Liver (tissue), 9 donors: ENCODE results near the gene STAB1. TPM values are rescaled to one million over a fixed set of nuclear protein-coding genes. Genes with fewer than 3 reads are reported as not detected.

Experiments
- DNase-seq: peaks from one replicate; pipeline ENCODE4 v3.0.0-alpha.2; 2017; ENCODE audit warnings: low spot score
- H3K27ac ChIP-seq, 2 donors: one replicate each; pipeline ENCODE4 v1.7.0; 2013; ENCODE audit warnings: inconsistent platforms in 2 of 2, low read length in 2 of 2, control low read depth in 1 of 2, low read depth in 1 of 2, mild to moderate bottlenecking in 1 of 2
- H3K27me3 ChIP-seq, 4 donors: one replicate each; pipeline versions ENCODE4 v1.6.1 to v1.7.0; 2013; ENCODE audit warnings: low read length in 3 of 4, inconsistent platforms in 1 of 4, mild to moderate bottlenecking in 1 of 4, moderate library complexity in 1 of 4; ENCODE audit not compliant: control insufficient read depth in 4 of 4, insufficient read depth in 4 of 4
- H3K36me3 ChIP-seq, 4 donors: one replicate each; pipeline versions ENCODE4 v1.6.1 to v1.7.0; 2013; ENCODE audit warnings: low read length in 3 of 4, mild to moderate bottlenecking in 3 of 4, low read depth in 1 of 4, moderate library complexity in 1 of 4; ENCODE audit not compliant: control insufficient read depth in 4 of 4, insufficient read depth in 3 of 4
- H3K4me1 ChIP-seq, 4 donors: one replicate each; pipeline versions ENCODE4 v1.6.1 to v1.7.0; 2013; ENCODE audit warnings: low read length in 3 of 4, mild to moderate bottlenecking in 3 of 4, moderate library complexity in 1 of 4; ENCODE audit not compliant: control insufficient read depth in 4 of 4, insufficient read depth in 4 of 4
- H3K4me3 ChIP-seq, 3 donors: one replicate each; pipeline versions ENCODE4 v1.6.1 to v1.7.0; 2013; ENCODE audit warnings: low read length in 3 of 3, control low read depth in 1 of 3, low read depth in 1 of 3, mild to moderate bottlenecking in 1 of 3
- H3K9ac ChIP-seq, 2 donors: one replicate each; pipeline ENCODE4 v1.7.0; 2013; ENCODE audit warnings: low read length in 2 of 2, mild to moderate bottlenecking in 2 of 2, moderate library complexity in 2 of 2, control low read depth in 1 of 2, low read depth in 1 of 2
- H3K9me3 ChIP-seq, 4 donors: one replicate each; pipeline versions ENCODE4 v1.6.1 to v1.7.0; 2013; ENCODE audit warnings: low read length in 3 of 4; ENCODE audit not compliant: control insufficient read depth in 4 of 4
- EGR1 ChIP-seq, 2 donors: IDR thresholded peaks; 2 replicates each; pipeline ENCODE4 v1.6.1; 2016 to 2018; ENCODE audit warnings: antibody characterized with exemption in 2 of 2, low read depth in 2 of 2
- FOXA1 ChIP-seq: IDR thresholded peaks from 2 replicates; pipeline ENCODE4 v1.6.1; 2016; ENCODE audit warnings: antibody characterized with exemption
- FOXA2 ChIP-seq: IDR thresholded peaks from 2 replicates; pipeline ENCODE4 v1.6.1; 2016; ENCODE audit warnings: antibody characterized with exemption
- GABPA ChIP-seq, 2 donors: IDR thresholded peaks in 1 of 2; conservative IDR thresholded peaks in 1 of 2; 2 replicates each; pipeline ENCODE4 v1.6.1; 2016; ENCODE audit warnings: antibody characterized with exemption in 2 of 2, mild to moderate bottlenecking in 1 of 2, moderate library complexity in 1 of 2
- HNF4A ChIP-seq, 2 donors: conservative IDR thresholded peaks; 2 replicates each; pipeline ENCODE4 v1.6.1; 2016; ENCODE audit warnings: antibody characterized with exemption in 2 of 2, mild to moderate bottlenecking in 2 of 2
- HNF4G ChIP-seq: IDR thresholded peaks from 2 replicates; pipeline ENCODE4 v1.6.1; 2016; ENCODE audit warnings: antibody characterized with exemption
- JUND ChIP-seq, 2 donors: IDR thresholded peaks; 2 replicates each; pipeline ENCODE4 v1.6.1; 2016; ENCODE audit warnings: antibody characterized with exemption in 2 of 2
- MAX ChIP-seq: IDR thresholded peaks from 2 replicates; pipeline ENCODE4 v1.6.1; 2016; ENCODE audit warnings: antibody characterized with exemption
- NR2F2 ChIP-seq: IDR thresholded peaks from 2 replicates; pipeline ENCODE4 v1.6.1; 2016; ENCODE audit warnings: antibody characterized with exemption
- RAD21 ChIP-seq, 2 donors: IDR thresholded peaks; 2 replicates each; pipeline ENCODE4 v1.6.1; 2016; ENCODE audit warnings: antibody characterized with exemption in 2 of 2, mild to moderate bottlenecking in 2 of 2
- RXRA ChIP-seq, 2 donors: IDR thresholded peaks; 2 replicates each; pipeline ENCODE4 v1.6.1; 2017 to 2018; ENCODE audit warnings: antibody characterized with exemption in 2 of 2, mild to moderate bottlenecking in 1 of 2
- SP1 ChIP-seq: IDR thresholded peaks from 2 replicates; pipeline ENCODE4 v1.6.1; 2018; ENCODE audit warnings: antibody characterized with exemption, mild to moderate bottlenecking
- TAF1 ChIP-seq: conservative IDR thresholded peaks from 2 replicates; pipeline ENCODE4 v1.6.1; 2016; ENCODE audit warnings: antibody characterized with exemption, mild to moderate bottlenecking
- YY1 ChIP-seq: IDR thresholded peaks from 2 replicates; pipeline ENCODE4 v1.6.1; 2016; ENCODE audit warnings: antibody characterized with exemption, mild to moderate bottlenecking
- ZBTB33 ChIP-seq: IDR thresholded peaks from 2 replicates; pipeline ENCODE4 v1.6.1; 2016; ENCODE audit warnings: antibody characterized with exemption
- WGBS: extraction: QIAGEN DNeasy Blood & Tissue Kit; methylation state at CpG from one replicate; pipeline ENCODE4 v1.1.7; 2013; 5-methylcytosine and 5-hydroxymethylcytosine counted together
- polyA plus RNA-seq, 2 donors: library from polyadenylated mRNA; stranded (reverse) in 1 of 2; unstranded in 1 of 2; fragments of 200-250 nt in 1 of 2; fragments of >200 nt in 1 of 2; fragmentation: Nextera tagmentation in 1 of 2; extraction: Ambion mirVana in 1 of 2; gene quantifications; one replicate each; pipeline versions ENCODE4 v1.2.1 to v1.2.3, GENCODE V29; 2013 to 2015
- total RNA-seq, 2 donors: library from RNA; depleted of rRNA; stranded (reverse); fragments of >200 nt; gene quantifications; one replicate each; pipeline ENCODE4 v1.2.3, GENCODE V29; 2014
- donor health status: healthy.
- donor health status: healthy.
- donor health status: healthy.
- donor health status: healthy.
- donor health status: healthy.

Gene STAB1
- total and polyA plus RNA-seq, 4 donors, result 42.0 to 198 (median 71.5) TPM

- H3K27ac ChIP-seq, result no peak overlapping the region
- H3K4me1 ChIP-seq, result peaks cover 0 to 28% (median 16%) of the 10 kb centered on the region in 4 donors
- TF ChIP-seq RXRA (IDR thresholded peaks at IDR 0.05) (no peak), EGR1 (IDR thresholded peaks at IDR 0.05; ENCODE audit: low read depth in 2 of 2) (no peak), GABPA (IDR thresholded peaks at IDR 0.05 in 1 of 2, conservative IDR thresholded peaks at IDR 0.05 in 1 of 2) (no peak), HNF4A (conservative IDR thresholded peaks at IDR 0.05) (no peak), YY1 (no peak), HNF4G (no peak), JUND (IDR thresholded peaks at IDR 0.05) (no peak), FOXA1 (no peak)
- no peaks in the 10 kb centered on the region for H3K27me3 ChIP-seq
- no peak for DNase-seq
- H3K36me3 ChIP-seq, result no peaks in the 10 kb centered on the region
- no peak overlapping the region for H3K4me3 ChIP-seq
- 94% methylated on average over 6 of the region's 6 CpGs for WGBS
- H3K9ac ChIP-seq, result no peak overlapping the region
- no peaks in the 10 kb centered on the region for H3K9me3 ChIP-seq
These were observed 43.0 kb upstream of the STAB1 start for GRCh38 chr3:52452126-52452525.

GRCh38 chr3:52452570-52453221, 42.4 kb upstream of the STAB1 start:
- TF ChIP-seq MAX, result no peak
- no peak for TF ChIP-seq JUND (IDR thresholded peaks at IDR 0.05)
- TF ChIP-seq GABPA (IDR thresholded peaks at IDR 0.05 in 1 of 2, conservative IDR thresholded peaks at IDR 0.05 in 1 of 2), result no peak
- TF ChIP-seq ZBTB33, result no peak
- TF ChIP-seq FOXA2, result no peak
- Histone ChIP-seq H3K27me3 (no peaks in the 10 kb centered on the region), H3K9ac (no peak overlapping the region), H3K27ac (no peak overlapping the region), H3K36me3 (peaks cover 0 to 3% (median under 1%) of the 10 kb centered on the region in 4 donors), H3K9me3 (no peaks in the 10 kb centered on the region), H3K4me1 (peaks cover 0 to 29% (median 16%) of the 10 kb centered on the region in 4 donors), H3K4me3 (no peak overlapping the region)
- no peak for DNase-seq
- 85% methylated on average over 11 of the region's 11 CpGs for WGBS

GRCh38 chr3:52453496-52454249, 41.5 kb upstream of the STAB1 start, which contains the start of gene TNNC1:
TNNC1 (minus strand) TSS chr3:52454041; CDS start chr3:52454015, 26 bp downstream.
- Histone ChIP-seq H3K9ac (peak within 1 kb of the TSS; percentile 92 to 96), H3K36me3 (peaks cover 0 to 10% (median 5%) of the 10 kb centered on the region in 4 donors), H3K27me3 (no peaks in the 10 kb centered on the region), H3K27ac (peak within 1 kb of the TSS; percentile 86 to 91), H3K4me1 (peaks cover 0 to 29% (median 16%) of the 10 kb centered on the region in 4 donors), H3K4me3 (no peak within 1 kb of the TSS), H3K9me3 (no peaks in the 10 kb centered on the region)
- TF ChIP-seq NR2F2 (no peak), SP1 (no peak), GABPA (IDR thresholded peaks at IDR 0.05 in 1 of 2, conservative IDR thresholded peaks at IDR 0.05 in 1 of 2) (no peak), ZBTB33 (no peak), FOXA1 (no peak), RAD21 (IDR thresholded peaks at IDR 0.05) (no peak), FOXA2 (no peak), TAF1 (no peak), HNF4A (conservative IDR thresholded peaks at IDR 0.05) (no peak)
- DNase-seq, result no peak
- 77% methylated on average over 16 of the region's 16 CpGs for WGBS
